ENCODE measurements around the gene IDH3A.
"Not testable (repeated sequence)": the region's sequence is repeated elsewhere in the genome, so short reads cannot be mapped to it uniquely, and the experiment has no call there.

Gene IDH3A

GRCh38 chr15:78129751-78130287, 19.3 kb upstream of the IDH3A start:
- no peak for DNase-seq (ENCODE audit: low read depth)

GRCh38 chr15:78130466-78131294, 18.5 kb upstream of the IDH3A start:
- no peak for DNase-seq (ENCODE audit: low read depth)

GRCh38 chr15:78131295-78132061, 17.7 kb upstream of the IDH3A start, which contains the start of gene CIB2:
TSS of gene CIB2 (minus strand) at chr15:78131445. CDS start at chr15:78131215, 230 bp downstream.
- DNase-seq (ENCODE audit: low read depth): peak; percentile 38

GRCh38 chr15:78133801-78134200, 15.4 kb upstream of the IDH3A start:
- no peak for DNase-seq (ENCODE audit: low read depth)

GRCh38 chr15:78139578-78139977, 9.6 kb upstream of the IDH3A start:
- no peak for DNase-seq (ENCODE audit: low read depth)

GRCh38 chr15:78140292-78140691, 8.9 kb upstream of the IDH3A start:
- DNase-seq (ENCODE audit: low read depth): no peak

- DNase-seq (ENCODE audit: low read depth): no peak
Observed at GRCh38 chr15:78142332-78142731, 6.8 kb upstream of the IDH3A start.

- DNase-seq (ENCODE audit: low read depth): no peak
Observed at GRCh38 chr15:78146425-78147154, 2.6 kb upstream of the IDH3A start.

- no peak for DNase-seq (ENCODE audit: low read depth)
Observed at GRCh38 chr15:78147566-78147965, 1.6 kb upstream of the IDH3A start.

GRCh38 chr15:78148392-78149067, 632 bp upstream of the IDH3A start:
- no peak for DNase-seq (ENCODE audit: low read depth)

GRCh38 chr15:78149805-78150751, 916 bp downstream of the IDH3A start:
- DNase-seq (ENCODE audit: low read depth): no peak

GRCh38 chr15:78151075-78151474, 1.9 kb downstream of the IDH3A start:
- not testable (repeated sequence) for DNase-seq (ENCODE audit: low read depth)

GRCh38 chr15:78154955-78155354, 5.8 kb downstream of the IDH3A start:
- no peak for DNase-seq (ENCODE audit: low read depth)

GRCh38 chr15:78155355-78155939, 6.3 kb downstream of the IDH3A start:
- no peak for DNase-seq (ENCODE audit: low read depth)

- no peak for DNase-seq (ENCODE audit: low read depth)
Observed at GRCh38 chr15:78156653-78157052, 7.5 kb downstream of the IDH3A start.

- no peak for DNase-seq (ENCODE audit: low read depth)
Observed at GRCh38 chr15:78157203-78157602, 8.0 kb downstream of the IDH3A start.

GRCh38 chr15:78159395-78159794, 10.2 kb downstream of the IDH3A start:
- DNase-seq (ENCODE audit: low read depth): no peak

- DNase-seq (ENCODE audit: low read depth): no peak
Observed at GRCh38 chr15:78162038-78162437, 12.9 kb downstream of the IDH3A start.

- no peak for DNase-seq (ENCODE audit: low read depth)
Observed at GRCh38 chr15:78164010-78164409, 14.8 kb downstream of the IDH3A start.

GRCh38 chr15:78167227-78167888, 18.2 kb downstream of the IDH3A start:
- no peak for DNase-seq (ENCODE audit: low read depth)

All from GM04504 (cell line).